HFF-Myc (cell line): ENCODE measurements around the gene LATS2.

Source experiments
- DNase-seq: peaks from one replicate; pipeline ENCODE4 v3.0.0-alpha.2; 2011; ENCODE audit warnings: low read depth; ENCODE audit errors: extremely low read depth
- H3K4me3 ChIP-seq: replicated peaks from 2 replicates; pipeline ENCODE4 v1.5.1; 2011; ENCODE audit warnings: low read depth, mild to moderate bottlenecking, control low read depth, low read length
- TF ChIP-seq, protein P1 (sequence below): IDR thresholded peaks from 2 replicates; pipeline ENCODE4 v1.5.1; 2012; ENCODE audit warnings: mild to moderate bottlenecking, low read depth, low read length, control low read depth; ENCODE audit errors: missing control alignments

The LATS2 gene

DNA sequence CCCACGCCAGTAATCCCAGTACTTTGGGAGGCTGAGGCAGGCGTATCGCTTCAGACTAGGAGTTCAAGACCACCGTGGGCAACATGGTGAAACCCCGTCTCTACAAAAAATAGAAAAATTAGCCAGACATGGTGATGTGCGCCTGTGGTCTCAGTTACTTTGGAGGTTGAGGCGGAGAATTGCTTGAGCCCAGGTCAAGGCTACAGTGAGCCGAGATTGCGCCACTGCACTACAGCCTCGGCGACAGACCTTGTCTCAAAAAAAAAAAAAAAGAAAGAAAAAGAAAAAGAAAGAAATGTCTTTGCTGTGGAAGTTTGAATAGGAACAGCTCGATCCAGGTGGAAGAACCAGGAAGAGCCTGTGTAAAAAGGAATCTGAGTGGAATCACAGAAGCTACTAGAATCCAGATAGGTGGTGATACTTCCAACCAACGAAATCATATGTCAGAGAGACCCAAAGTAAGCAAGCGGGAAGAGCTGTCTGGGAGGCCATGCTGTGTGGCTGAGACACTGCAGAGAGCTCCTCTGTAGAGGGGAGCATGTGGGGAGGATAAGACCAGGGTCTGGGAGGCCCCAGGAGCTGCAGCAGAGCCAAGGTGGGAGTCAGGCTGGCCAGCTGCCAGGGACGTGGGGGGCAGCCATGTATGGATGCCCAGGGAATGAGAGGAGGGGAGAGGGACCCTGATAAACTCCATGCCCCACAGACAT lies 21.1 kb downstream of the LATS2 start:
- H3K4me3 ChIP-seq, result no peak overlapping the region
- DNase-seq, result no peak
- TF ChIP-seq, protein P1, sequence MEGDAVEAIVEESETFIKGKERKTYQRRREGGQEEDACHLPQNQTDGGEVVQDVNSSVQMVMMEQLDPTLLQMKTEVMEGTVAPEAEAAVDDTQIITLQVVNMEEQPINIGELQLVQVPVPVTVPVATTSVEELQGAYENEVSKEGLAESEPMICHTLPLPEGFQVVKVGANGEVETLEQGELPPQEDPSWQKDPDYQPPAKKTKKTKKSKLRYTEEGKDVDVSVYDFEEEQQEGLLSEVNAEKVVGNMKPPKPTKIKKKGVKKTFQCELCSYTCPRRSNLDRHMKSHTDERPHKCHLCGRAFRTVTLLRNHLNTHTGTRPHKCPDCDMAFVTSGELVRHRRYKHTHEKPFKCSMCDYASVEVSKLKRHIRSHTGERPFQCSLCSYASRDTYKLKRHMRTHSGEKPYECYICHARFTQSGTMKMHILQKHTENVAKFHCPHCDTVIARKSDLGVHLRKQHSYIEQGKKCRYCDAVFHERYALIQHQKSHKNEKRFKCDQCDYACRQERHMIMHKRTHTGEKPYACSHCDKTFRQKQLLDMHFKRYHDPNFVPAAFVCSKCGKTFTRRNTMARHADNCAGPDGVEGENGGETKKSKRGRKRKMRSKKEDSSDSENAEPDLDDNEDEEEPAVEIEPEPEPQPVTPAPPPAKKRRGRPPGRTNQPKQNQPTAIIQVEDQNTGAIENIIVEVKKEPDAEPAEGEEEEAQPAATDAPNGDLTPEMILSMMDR, result no peak

DNA sequence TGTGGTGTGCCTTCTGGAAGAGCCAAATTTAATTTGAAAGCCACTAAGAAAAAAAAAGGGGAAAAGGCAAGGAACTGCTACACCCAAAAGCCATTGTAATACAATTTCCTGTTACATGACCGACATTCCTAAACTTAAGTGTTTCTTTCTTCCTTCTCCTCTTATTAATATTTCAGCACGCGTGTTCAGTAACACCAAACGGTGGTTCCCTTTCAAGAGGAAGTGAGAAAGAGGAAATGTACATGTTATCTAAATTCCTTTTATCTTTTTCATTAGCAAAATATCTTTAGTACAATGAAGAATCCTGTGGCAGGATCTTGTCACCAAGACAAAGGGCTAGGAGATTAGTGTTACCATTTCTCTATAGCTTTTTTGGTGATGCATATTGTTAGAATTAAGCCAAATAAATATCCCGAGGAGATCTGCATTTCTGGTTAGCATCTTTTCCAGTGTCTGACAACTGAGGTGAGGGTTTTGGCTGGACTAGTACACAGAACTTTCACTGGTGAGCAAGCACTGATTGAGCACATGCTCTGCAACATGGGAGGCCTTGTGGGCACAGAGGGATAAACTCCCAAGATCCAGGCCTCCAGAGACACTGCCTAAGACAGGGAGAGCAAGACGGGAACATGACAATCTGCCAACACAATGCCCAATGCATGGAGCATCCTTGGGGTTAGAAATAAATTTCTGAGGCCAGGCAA lies 22.1 kb downstream of the LATS2 start:
- no peak overlapping the region for H3K4me3 ChIP-seq
- TF ChIP-seq, protein P1, result no peak
- no peak for DNase-seq

DNA sequence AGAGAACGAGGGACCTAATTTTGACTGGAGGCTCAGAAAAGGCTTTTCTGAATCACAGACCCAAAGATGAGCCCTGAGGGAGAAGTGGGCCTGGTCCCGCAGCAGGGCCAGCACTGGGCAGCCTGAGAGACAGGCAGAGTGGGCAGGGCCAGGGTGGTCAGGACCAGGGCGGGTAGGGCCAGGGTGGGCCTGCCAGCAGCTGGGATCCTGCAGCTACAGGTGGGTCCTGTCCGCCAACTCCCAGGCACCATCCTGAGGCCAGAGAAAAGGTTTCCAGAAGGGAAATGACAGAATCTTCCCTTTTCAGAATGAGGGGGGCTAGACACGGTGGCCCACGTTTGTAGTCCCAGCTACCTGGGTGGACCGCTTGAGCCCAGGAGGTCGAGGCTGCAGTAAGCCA lies 23.7 kb downstream of the LATS2 start:
- no peak for DNase-seq
- H3K4me3 ChIP-seq, result no peak overlapping the region

DNA sequence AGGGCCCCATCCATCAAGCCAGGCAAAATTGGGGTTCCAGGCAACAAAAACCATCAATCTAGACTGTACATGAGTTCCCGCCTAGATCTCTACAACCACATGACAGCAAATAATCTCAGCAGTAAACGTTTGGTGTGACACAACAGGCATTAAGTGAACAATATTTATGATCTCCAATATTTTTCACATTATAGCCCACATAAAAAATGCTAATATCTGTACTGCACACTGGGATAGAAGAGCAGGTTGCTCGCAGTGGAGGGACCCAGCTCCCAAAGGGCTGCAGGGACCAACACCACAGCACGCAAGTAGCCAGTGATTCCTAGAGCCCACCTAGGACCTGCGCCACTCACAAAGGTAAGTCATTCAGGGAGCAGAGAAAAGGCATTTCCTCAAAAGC lies 25.9 kb downstream of the LATS2 start:
- DNase-seq, result no peak
- H3K4me3 ChIP-seq, result no peak overlapping the region
- TF ChIP-seq, protein P1, result no peak

More for the DNA sequence above, 23.7 kb downstream of the LATS2 start:
- TF ChIP-seq, protein P1, result no peak

DNA sequence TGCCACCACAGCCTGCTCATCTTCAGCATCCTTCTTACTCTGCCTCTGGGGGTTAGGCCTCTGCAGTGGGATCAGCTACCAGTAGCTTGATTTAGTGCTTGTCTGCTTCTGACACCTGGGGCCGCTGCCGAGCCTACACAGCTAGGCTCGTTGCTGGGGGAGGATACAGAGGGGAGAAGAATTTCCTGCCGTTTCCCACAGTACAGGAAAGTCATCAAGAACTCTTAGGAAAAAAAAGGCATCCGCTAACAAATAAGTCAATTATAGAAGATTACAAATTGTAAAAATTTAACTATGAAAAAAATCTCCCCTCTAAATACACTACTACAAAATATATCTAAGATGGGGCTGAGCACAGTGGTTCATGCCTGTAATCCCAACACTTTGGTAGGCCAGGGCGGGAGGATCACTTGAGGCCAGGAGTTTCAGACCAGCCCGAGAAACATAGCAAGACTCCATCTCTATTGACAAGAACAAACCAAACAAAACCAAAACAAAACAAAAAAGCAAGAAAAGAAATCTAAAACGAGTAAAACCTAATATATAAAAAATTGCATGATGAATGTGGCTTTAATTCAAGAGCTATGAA lies 26.7 kb downstream of the LATS2 start:
- DNase-seq, result no peak
- TF ChIP-seq, protein P1, result no peak
- no peak overlapping the region for H3K4me3 ChIP-seq

DNA sequence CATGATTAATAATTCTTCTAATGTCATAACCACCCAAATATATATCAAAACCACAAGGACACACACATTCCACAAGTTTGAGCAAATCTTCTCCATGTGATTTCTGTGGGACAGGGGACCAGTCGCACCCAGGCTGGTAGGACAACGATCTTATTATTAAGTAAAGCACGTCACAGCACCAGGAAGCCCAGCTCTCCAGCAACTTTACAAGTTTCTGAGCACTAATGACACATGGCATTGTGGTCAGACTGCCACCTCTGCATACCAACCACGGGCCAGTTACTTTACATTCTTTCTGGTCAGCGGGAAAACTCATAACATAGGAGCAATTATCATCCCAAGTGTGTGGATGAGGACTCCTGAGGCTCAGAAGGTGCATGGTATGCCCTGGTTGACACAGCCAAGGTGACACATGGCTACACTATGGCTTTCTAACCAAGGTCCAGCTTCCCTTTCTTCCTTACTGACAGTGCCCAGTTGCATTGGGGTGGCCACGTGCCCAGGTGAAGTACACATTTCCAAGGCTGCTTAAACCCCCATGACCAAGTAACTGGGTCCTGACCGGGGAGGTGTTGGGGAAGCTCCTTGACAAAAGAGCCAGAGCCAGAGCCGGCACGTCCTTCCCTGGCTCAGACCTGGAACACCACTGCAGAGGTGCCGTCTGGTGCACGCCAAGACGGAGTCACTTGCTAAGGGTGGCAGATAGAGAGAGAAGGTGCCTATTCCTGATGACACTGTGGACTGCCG lies 27.4 kb downstream of the LATS2 start:
- DNase-seq, result no peak
- H3K4me3 ChIP-seq, result no peak overlapping the region
- TF ChIP-seq, protein P1, result no peak
